A549 (cell line): ENCODE results near the gene GRIN3A. TPM values are rescaled to one million over a fixed set of nuclear protein-coding genes. Genes with fewer than 3 reads are reported as not detected.
"Not testable (repeated sequence)": the region's sequence is repeated elsewhere in the genome, so short reads cannot be mapped to it uniquely, and the experiment has no call there.

ENCODE experiments used
- ATAC-seq, 2 experiments: fragments of 200-7000 bp in 1 of 2; fragments of >200 bp in 1 of 2; cut with Nextera tagmentation in 1 of 2; cut with Tn5 transposase in 1 of 2; 3 replicates each; pipeline versions ENCODE4 v1.8.0 to v1.9.1; 2018 to 2020; ENCODE audit warnings: mild to moderate bottlenecking in 1 of 2, moderate library complexity in 1 of 2
- CTCF ChIA-PET: fragments of 300-600 bp; sonication (Branson Sonifier 250); formaldehyde crosslinking; extraction: SDS; loops from one replicate; lab custom pipeline; 2021; ENCODE audit warnings: antibody characterized with exemption, inconsistent platforms; lab: Yijun Ruan, JAX
- POLR2A ChIA-PET: fragments of 350-600 bp; formaldehyde crosslinking; extraction: SDS; loops from one replicate; lab custom pipeline; 2021; ENCODE audit warnings: antibody characterized with exemption, inconsistent platforms; lab: Yijun Ruan, JAX
- DNase-seq, 2 experiments: peaks; one replicate each; pipeline versions ENCODE4 v3.0.0 to v3.0.0-alpha.2; 2011 to 2016; ENCODE audit warnings: low read depth in 1 of 2, low spot score in 1 of 2
- FAIRE-seq: peaks from 2 replicates; lab custom pipeline; 2011; peaks lifted over from hg19 to GRCh38; lab: Jason Lieb, UNC
- H3K27ac ChIP-seq, 2 experiments: fragments of >200 bp; sonication (Bioruptor Twin); formaldehyde crosslinking; 3 replicates each; pipeline ENCODE4 v1.5.1; 2016 to 2017
- H3K4me1 ChIP-seq: fragments of >200 bp; sonication (Bioruptor Twin); formaldehyde crosslinking; 3 replicates; pipeline ENCODE4 v1.6.1; 2016
- H3K4me2 ChIP-seq: fragments of >200 bp; sonication (Bioruptor Twin); formaldehyde crosslinking; 3 replicates; pipeline ENCODE4 v1.6.1; 2016
- H3K4me3 ChIP-seq: fragments of >200 bp; sonication (Bioruptor Twin); formaldehyde crosslinking; 3 replicates; pipeline ENCODE4 v1.5.1; 2016
- H3K9me3 ChIP-seq: fragments of >200 bp; sonication (Bioruptor Twin); formaldehyde crosslinking; 3 replicates; pipeline ENCODE4 v1.6.1; 2016
- BHLHE40 ChIP-seq: IDR thresholded peaks from 2 replicates; pipeline ENCODE4 v1.6.1; 2012; ENCODE audit warnings: low read depth, low read length, inconsistent platforms
- CEBPB ChIP-seq, 2 experiments: fragments of >200 bp in 1 of 2; sonication (Bioruptor Twin) in 1 of 2; formaldehyde crosslinking in 1 of 2; IDR thresholded peaks; 2 replicates each; pipeline ENCODE4 v1.6.1; 2012 to 2016
- EHMT2 ChIP-seq: fragments of 200-600 bp; sonication (generic); IDR thresholded peaks from 2 replicates; pipeline ENCODE4 v1.6.1; 2016; ENCODE audit warnings: antibody characterized with exemption, low read depth, mild to moderate bottlenecking, moderate library complexity
- ESRRA ChIP-seq: fragments of 150-350 bp; IDR thresholded peaks from 2 replicates; pipeline ENCODE4 v1.6.1; 2014; ENCODE audit warnings: mild to moderate bottlenecking, low read length, borderline replicate concordance
- FOSL2 ChIP-seq, 2 experiments: fragments of 450-650 bp in 1 of 2; fragments of >200 bp in 1 of 2; sonication (Bioruptor Twin) in 1 of 2; formaldehyde crosslinking; IDR thresholded peaks; 2 replicates each; pipeline versions ENCODE4 v1.5.0 to v1.6.1; 2016 to 2020; ENCODE audit warnings: mild to moderate bottlenecking in 1 of 2, moderate library complexity in 1 of 2
- HEYL ChIP-seq: fragments of 250-450 bp; sonication (Bioruptor Pico); IDR thresholded peaks from 2 replicates; pipeline ENCODE4 v1.8.0; 2021; ENCODE audit warnings: mild to moderate bottlenecking, moderate library complexity
- HOXA7 ChIP-seq: fragments of 250-450 bp; sonication (Bioruptor Pico); IDR thresholded peaks from 2 replicates; pipeline ENCODE4 v1.5.0; 2020; ENCODE audit warnings: mild to moderate bottlenecking, moderate library complexity
- HOXB13 ChIP-seq: fragments of 250-450 bp; sonication (Bioruptor Pico); IDR thresholded peaks from 2 replicates; pipeline ENCODE4 v1.5.0; 2020; ENCODE audit warnings: low read depth, mild to moderate bottlenecking, moderate library complexity
- JUNB ChIP-seq: fragments of >200 bp; sonication (Bioruptor Twin); formaldehyde crosslinking; IDR thresholded peaks from 2 replicates; pipeline ENCODE4 v1.6.1; 2016
- MAFK ChIP-seq: fragments of 450-650 bp; IDR thresholded peaks from 2 replicates; pipeline ENCODE4 v1.6.1; 2014; ENCODE audit not compliant: partially characterized antibody
- MYC ChIP-seq: IDR thresholded peaks from 2 replicates; pipeline ENCODE4 v1.6.1; 2012; ENCODE audit warnings: mild to moderate bottlenecking, inconsistent platforms, low read length, improper control_type of control experiment, borderline replicate concordance
- NFE2L2 ChIP-seq: fragments of 150-350 bp; conservative IDR thresholded peaks from 2 replicates; pipeline ENCODE4 v1.6.1; 2014; ENCODE audit warnings: low read length
- PHF8 ChIP-seq: fragments of 200-600 bp; sonication (generic); IDR thresholded peaks from 2 replicates; pipeline ENCODE4 v1.6.1; 2016; ENCODE audit warnings: low read depth, mild to moderate bottlenecking, antibody characterized with exemption, moderate library complexity, borderline replicate concordance
- RAD21 ChIP-seq, 2 experiments: fragments of >200 bp in 1 of 2; sonication (Bioruptor Twin) in 1 of 2; formaldehyde crosslinking in 1 of 2; IDR thresholded peaks in 1 of 2; conservative IDR thresholded peaks in 1 of 2; 2 replicates in 1 of 2; 3 replicates in 1 of 2; pipeline ENCODE4 v1.6.1; 2012 to 2018; ENCODE audit warnings: inconsistent platforms in 1 of 2
- RCOR1 ChIP-seq: fragments of 150-350 bp; IDR thresholded peaks from 2 replicates; pipeline ENCODE4 v1.6.1; 2014; ENCODE audit warnings: antibody characterized with exemption, low read length, low read depth
- SREBF2 ChIP-seq: fragments of 450-650 bp; IDR thresholded peaks from 2 replicates; pipeline ENCODE4 v1.6.1; 2014; ENCODE audit warnings: mild to moderate bottlenecking, moderate library complexity
- TFCP2L1 ChIP-seq: fragments of 250-450 bp; sonication (Bioruptor Pico); IDR thresholded peaks from 2 replicates; pipeline ENCODE4 v1.5.0; 2021; ENCODE audit warnings: mild to moderate bottlenecking
- ZC3H11A ChIP-seq: fragments of 450-650 bp; IDR thresholded peaks from 2 replicates; pipeline ENCODE4 v1.6.1; 2014; ENCODE audit warnings: antibody characterized with exemption, mild to moderate bottlenecking
- WGBS: methylation state at CpG from one replicate; pipeline ENCODE4 v1.1.6; 2017; ENCODE audit errors: missing lambda C conversion rate; 5-methylcytosine and 5-hydroxymethylcytosine counted together
- polyA plus RNA-seq, 4 experiments: library from polyadenylated mRNA; depleted of rRNA in 3 of 4; stranded (reverse); fragments of >200 nt; fragmentation: RNase III in 1 of 4; extraction: RNeasy Plus Mini Kit Qiagen cat#74134 plus additional on column Dnase treatment in 1 of 4; gene quantifications; 2 replicates in 3 of 4; 3 replicates in 1 of 4; pipeline ENCODE4 v1.2.3, GENCODE V29; 2011 to 2017
- TF ChIP-seq, protein P1 (sequence below): fragments of 200-600 bp; sonication (generic); IDR thresholded peaks from 2 replicates; pipeline ENCODE4 v1.6.1; 2016; ENCODE audit warnings: antibody characterized with exemption, mild to moderate bottlenecking, moderate library complexity
- TF ChIP-seq, protein P2 (sequence below): IDR thresholded peaks from 2 replicates; pipeline ENCODE4 v1.6.1; 2012

Gene GRIN3A
- polyA plus RNA-seq, 2 of the 4 experiments (the other 2 are of a cell fraction): not detected

DNA sequence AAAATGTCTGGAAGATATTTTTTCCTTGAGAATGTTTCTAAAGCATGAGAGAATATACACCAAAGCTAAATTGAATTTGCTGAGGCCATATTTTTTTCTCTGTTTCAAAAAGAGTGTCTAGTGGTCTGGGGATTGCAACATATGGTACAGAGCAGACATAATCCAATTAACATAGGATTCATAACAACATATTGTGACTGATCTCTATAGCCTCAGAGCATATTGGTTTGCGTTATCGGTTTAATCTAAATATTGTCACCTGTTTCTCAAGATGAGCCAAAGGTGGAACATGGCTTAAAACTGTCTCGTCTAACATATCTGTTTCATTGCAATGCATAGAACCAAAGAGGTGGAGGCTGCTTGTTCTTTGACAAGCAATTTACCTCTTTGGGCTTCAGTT is 147.5 kb downstream of the GRIN3A start:
- Histone ChIP-seq H3K4me3 (no peak overlapping the region), H3K9me3 (no peaks in the 10 kb centered on the region), H3K27ac (no peak overlapping the region), H3K4me1 (peaks cover 17% of the 10 kb centered on the region), H3K4me2 (no peak overlapping the region)
- FAIRE-seq: peak; percentile 18
- ATAC-seq: no peak
- CTCF ChIA-PET: interaction anchor here (1.2 to 2.4 kb wide), 2 partner anchors 10 to 24 kb away, joined by 6 read pairs; no protein-coding TSS in a partner anchor
- POLR2A ChIA-PET: no interaction called here
- TF ChIP-seq, protein P1, sequence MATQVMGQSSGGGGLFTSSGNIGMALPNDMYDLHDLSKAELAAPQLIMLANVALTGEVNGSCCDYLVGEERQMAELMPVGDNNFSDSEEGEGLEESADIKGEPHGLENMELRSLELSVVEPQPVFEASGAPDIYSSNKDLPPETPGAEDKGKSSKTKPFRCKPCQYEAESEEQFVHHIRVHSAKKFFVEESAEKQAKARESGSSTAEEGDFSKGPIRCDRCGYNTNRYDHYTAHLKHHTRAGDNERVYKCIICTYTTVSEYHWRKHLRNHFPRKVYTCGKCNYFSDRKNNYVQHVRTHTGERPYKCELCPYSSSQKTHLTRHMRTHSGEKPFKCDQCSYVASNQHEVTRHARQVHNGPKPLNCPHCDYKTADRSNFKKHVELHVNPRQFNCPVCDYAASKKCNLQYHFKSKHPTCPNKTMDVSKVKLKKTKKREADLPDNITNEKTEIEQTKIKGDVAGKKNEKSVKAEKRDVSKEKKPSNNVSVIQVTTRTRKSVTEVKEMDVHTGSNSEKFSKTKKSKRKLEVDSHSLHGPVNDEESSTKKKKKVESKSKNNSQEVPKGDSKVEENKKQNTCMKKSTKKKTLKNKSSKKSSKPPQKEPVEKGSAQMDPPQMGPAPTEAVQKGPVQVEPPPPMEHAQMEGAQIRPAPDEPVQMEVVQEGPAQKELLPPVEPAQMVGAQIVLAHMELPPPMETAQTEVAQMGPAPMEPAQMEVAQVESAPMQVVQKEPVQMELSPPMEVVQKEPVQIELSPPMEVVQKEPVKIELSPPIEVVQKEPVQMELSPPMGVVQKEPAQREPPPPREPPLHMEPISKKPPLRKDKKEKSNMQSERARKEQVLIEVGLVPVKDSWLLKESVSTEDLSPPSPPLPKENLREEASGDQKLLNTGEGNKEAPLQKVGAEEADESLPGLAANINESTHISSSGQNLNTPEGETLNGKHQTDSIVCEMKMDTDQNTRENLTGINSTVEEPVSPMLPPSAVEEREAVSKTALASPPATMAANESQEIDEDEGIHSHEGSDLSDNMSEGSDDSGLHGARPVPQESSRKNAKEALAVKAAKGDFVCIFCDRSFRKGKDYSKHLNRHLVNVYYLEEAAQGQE: no peak
- WGBS: 96% methylated on average over 3 of the region's 3 CpGs
- DNase-seq: no peak

DNA sequence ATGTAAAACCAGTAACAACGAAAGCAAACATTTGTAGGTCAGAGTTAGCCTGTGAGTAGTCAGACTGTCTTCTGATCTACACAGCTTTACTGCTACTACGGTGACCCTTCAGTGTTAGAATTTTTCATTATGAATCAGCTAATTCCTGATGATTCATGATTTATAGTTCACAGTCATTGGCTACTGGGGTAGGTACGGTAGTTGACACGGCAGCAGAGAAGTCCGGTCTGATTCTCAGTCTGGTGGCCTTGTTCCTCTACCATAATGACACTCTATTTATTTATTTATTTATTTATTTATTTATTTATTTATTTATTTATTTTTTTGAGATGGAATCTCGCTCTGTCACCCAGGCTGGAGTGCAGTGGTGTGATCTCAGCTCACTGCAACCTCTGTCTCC is 148.4 kb downstream of the GRIN3A start:
- 0 out of 2 replicates have a peak, but pooled peaks have one; percentile 21 for TF ChIP-seq FOSL2 (IDR thresholded peaks at IDR 0.05)
- TF ChIP-seq FOSL2 (CRISPR knock-in tag; IDR thresholded peaks at IDR 0.05): peak; percentile 70
- 0 out of 2 replicates have a peak, but pooled peaks have one; percentile 27 for TF ChIP-seq NFE2L2
- TF ChIP-seq MAFK: peak; percentile 74
- TF ChIP-seq JUNB: 0 out of 2 replicates have a peak, but pooled peaks have one; percentile 34
- peak; percentile 99 for TF ChIP-seq ZC3H11A
- peak; percentile 89 to 96 for ATAC-seq
- peak overlapping the region; percentile 58 for H3K4me2 ChIP-seq
- WGBS: 17% methylated on average over 6 of the region's 6 CpGs
- H3K4me1 ChIP-seq: peaks cover 17% of the 10 kb centered on the region
- FAIRE-seq, POLR2A ChIA-PET, H3K4me3 ChIP-seq, H3K9me3 ChIP-seq, H3K27ac ChIP-seq: not testable (repeated sequence)
- CTCF ChIA-PET: interaction anchor here (1.3 to 2.4 kb wide), 2 partner anchors 11 to 23 kb away, joined by 4 to 6 read pairs; no protein-coding TSS in a partner anchor
- DNase-seq: peak; percentile 47 to 70

DNA sequence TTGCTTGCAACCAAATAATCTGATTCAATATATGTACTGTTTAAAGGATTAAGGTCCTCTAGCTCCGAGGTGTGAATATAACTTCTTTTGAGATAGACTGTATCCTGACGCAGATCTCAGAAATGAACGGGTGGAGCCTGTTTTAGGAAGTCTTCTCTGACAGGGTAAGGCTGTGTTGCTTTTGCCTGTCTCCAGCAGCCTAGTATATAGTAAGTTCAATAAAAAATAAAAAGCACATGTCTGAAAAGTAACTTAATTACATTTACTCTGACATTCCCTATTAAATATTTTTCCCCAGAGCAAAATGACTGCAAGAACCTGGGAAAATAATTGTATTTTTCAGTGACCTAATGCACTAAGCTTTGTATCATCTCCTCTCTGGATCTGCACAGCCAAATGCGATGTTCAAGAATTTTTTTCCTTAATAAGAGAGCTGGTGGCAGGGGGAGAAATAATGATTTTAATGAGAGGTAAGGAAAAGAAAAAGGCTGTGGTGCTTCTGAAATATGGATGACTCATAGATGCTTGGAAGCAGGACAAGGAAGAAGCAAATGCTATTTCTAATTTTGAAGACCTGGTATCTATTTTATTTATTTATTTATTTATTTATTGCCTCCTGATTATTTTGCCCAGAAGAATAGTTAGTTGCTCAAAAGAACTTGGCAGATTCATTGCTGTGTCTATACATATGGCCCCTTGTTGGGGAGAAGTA is 151.0 kb downstream of the GRIN3A start:
- no peak for TF ChIP-seq CEBPB (IDR thresholded peaks at IDR 0.05)
- no peak for TF ChIP-seq FOSL2 (IDR thresholded peaks at IDR 0.05)
- peak; percentile 54 for TF ChIP-seq FOSL2 (CRISPR knock-in tag; IDR thresholded peaks at IDR 0.05)
- CTCF ChIA-PET: no interaction called here
- H3K9me3 ChIP-seq: no peaks in the 10 kb centered on the region
- FAIRE-seq: no peak
- H3K4me3 ChIP-seq: no peak overlapping the region
- POLR2A ChIA-PET: no interaction called here
- no peak for ATAC-seq
- peaks cover 22% of the 10 kb centered on the region for H3K4me1 ChIP-seq
- peak overlapping the region; percentile 34; the same call in 1 of the 3 replicates for H3K4me2 ChIP-seq
- no peak for DNase-seq
- no peak overlapping the region for H3K27ac ChIP-seq
- WGBS: 75% methylated on average over 4 of the region's 4 CpGs

DNA sequence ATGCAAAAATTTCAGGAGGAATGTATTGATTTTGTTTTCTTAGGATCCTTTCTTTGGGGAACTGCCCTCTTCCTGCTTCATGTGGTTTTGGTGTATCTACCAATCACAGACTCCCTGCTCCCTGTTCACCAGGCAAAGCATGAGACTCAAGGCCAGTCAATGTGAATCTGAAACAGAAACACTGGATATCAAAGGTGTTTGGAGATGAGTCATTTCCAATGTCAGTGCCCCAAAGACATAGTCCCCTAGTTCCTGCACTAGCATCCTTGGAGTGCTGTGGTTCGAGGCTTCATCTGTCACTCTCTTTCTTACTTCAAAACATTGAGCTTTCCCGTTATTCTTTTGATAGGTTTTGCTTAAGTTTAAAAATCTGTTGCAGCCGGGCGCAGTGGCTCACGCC is 151.8 kb downstream of the GRIN3A start:
- no peak for ATAC-seq
- H3K27ac ChIP-seq: no peak overlapping the region
- peaks cover 25% of the 10 kb centered on the region for H3K4me1 ChIP-seq
- no peaks in the 10 kb centered on the region for H3K9me3 ChIP-seq
- 70% methylated on average over 5 of the region's 5 CpGs for WGBS
- ChIA-PET CTCF (interaction anchor here (0.6 kb wide), 1 partner anchor 38 kb away, joined by 3 read pairs; no protein-coding TSS in a partner anchor), POLR2A (no interaction called here)
- no peak overlapping the region for H3K4me3 ChIP-seq
- FAIRE-seq: no peak
- DNase-seq: no peak
- H3K4me2 ChIP-seq: no peak overlapping the region
- TF ChIP-seq FOSL2 (IDR thresholded peaks at IDR 0.05) (no peak), FOSL2 (CRISPR knock-in tag; IDR thresholded peaks at IDR 0.05) (0 out of 2 replicates have a peak, but pooled peaks have one; percentile 11), EHMT2 (no peak), RCOR1 (no peak)

DNA sequence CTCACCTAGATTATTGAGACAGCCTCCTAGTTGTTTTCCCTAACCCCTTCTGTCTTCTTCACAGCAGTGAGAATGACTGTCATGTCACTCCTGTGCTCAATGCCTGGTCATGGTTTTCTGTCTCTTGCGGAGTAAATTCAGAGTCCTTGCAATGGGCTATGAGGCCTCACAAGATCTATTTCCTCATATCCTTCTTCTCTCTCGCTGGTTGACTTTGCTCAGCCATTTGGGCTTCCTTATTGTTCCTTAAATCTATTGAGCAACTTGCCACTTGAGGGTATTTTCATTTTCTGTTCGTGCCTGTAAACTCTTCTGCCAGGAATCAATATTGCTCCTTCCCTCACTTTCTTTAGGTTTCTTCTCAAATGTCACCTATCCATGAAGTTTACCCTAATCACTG is 152.7 kb downstream of the GRIN3A start:
- ATAC-seq (no peak), DNase-seq (no peak), FAIRE-seq (no peak)
- Histone ChIP-seq H3K4me2 (no peak overlapping the region), H3K9me3 (no peaks in the 10 kb centered on the region), H3K27ac (no peak overlapping the region), H3K4me3 (no peak overlapping the region)
- TF ChIP-seq SREBF2 (no peak), FOSL2 (IDR thresholded peaks at IDR 0.05) (no peak), FOSL2 (CRISPR knock-in tag; IDR thresholded peaks at IDR 0.05) (no peak), ZC3H11A (no peak), HOXB13 (CRISPR knock-in tag) (no peak), HEYL (no peak), TFCP2L1 (CRISPR knock-in tag) (no peak), PHF8 (no peak), RAD21 (conservative IDR thresholded peaks at IDR 0.05 in 1 of 2, IDR thresholded peaks at IDR 0.05 in 1 of 2) (no peak), JUNB (no peak), HOXA7 (CRISPR knock-in tag) (no peak), MYC (no peak), ESRRA (no peak), BHLHE40 (no peak), RCOR1 (no peak)
- TF ChIP-seq, protein P2, sequence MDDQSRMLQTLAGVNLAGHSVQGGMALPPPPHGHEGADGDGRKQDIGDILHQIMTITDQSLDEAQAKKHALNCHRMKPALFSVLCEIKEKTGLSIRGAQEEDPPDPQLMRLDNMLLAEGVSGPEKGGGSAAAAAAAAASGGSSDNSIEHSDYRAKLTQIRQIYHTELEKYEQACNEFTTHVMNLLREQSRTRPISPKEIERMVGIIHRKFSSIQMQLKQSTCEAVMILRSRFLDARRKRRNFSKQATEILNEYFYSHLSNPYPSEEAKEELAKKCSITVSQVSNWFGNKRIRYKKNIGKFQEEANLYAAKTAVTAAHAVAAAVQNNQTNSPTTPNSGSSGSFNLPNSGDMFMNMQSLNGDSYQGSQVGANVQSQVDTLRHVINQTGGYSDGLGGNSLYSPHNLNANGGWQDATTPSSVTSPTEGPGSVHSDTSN: no peak
- TF ChIP-seq, all 56 proteins: peak for 0
- POLR2A ChIA-PET: no interaction called here
- 32% methylated on average over 3 of the region's 3 CpGs for WGBS
- CTCF ChIA-PET: no interaction called here
- H3K4me1 ChIP-seq: peaks cover 25% of the 10 kb centered on the region
